ENCODE data around the gene AGMAT. TPM values are rescaled to one million over a fixed set of nuclear protein-coding genes. Genes with fewer than 3 reads are reported as not detected.

Gene AGMAT
- total and polyA plus RNA-seq, 2 of the 8 experiments (the other 6 are each of a cell fraction or from before 2014, with no cell fraction given), result 3.7 to 5.8 TPM

- no peak for TF ChIP-seq EZH2 (IDR thresholded peaks at IDR 0.05; ENCODE audit: low read depth, low read length, severe bottlenecking)
- TF ChIP-seq NANOG (IDR thresholded peaks at IDR 0.05; ENCODE audit: insufficient read depth, low read depth, low read length, poor library complexity, severe bottlenecking), result no peak
Observed at GRCh38 chr1:15574741-15575140, 10.1 kb downstream of the AGMAT start (continued).
